Gastroesophageal sphincter (tissue), 3 donors: ENCODE data around the gene ACR.

Source experiments
- CTCF ChIP-seq, 4 experiments: fragments of 200-600 bp in 2 of 4; fragments of 450-650 bp in 2 of 4; sonication (generic) in 1 of 4; IDR thresholded peaks; one replicate each; pipeline ENCODE4 v1.5.1; 2017 to 2019; ENCODE audit warnings: antibody characterized with exemption in 4 of 4, mild to moderate bottlenecking in 2 of 4, moderate library complexity in 2 of 4
- EP300 ChIP-seq: sonication (generic); formaldehyde crosslinking; IDR thresholded peaks from one replicate; pipeline ENCODE4 v1.6.1; 2017; ENCODE audit warnings: antibody characterized with exemption, mild to moderate bottlenecking
- POLR2A ChIP-seq, 2 donors: fragments of 450-650 bp; IDR thresholded peaks; one replicate each; pipeline ENCODE4 v1.6.1; 2017; ENCODE audit warnings: antibody characterized with exemption in 2 of 2, mild to moderate bottlenecking in 2 of 2, moderate library complexity in 1 of 2

DNA sequence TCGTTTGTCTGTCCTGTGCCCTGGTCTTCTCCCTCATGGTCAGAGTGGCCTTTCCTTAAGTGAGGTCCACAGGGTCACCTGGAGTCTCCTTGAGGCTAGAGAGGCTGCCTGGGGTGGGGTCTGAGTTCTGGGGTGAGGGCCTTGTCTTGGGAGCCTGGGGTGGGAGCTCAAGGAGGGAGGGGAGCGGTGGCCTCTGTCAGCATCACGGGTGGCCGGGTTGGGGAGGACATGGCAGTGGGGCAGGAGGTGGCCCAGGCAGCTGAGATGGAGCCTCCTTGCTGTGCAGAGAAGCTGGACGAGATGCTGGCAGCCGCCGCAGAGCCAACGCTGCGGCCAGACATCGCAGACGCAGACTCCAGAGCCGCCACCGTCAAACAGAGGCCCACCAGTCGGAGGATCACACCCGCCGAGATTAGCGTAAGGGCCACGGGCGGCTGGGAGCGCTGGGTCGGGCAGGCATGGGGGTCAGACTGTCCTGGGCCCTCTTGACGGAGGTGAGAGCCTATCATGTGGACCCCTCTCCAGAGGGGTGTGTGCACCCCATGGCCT lies 23.3 kb upstream of the ACR start:
- TF ChIP-seq CTCF (IDR thresholded peaks at IDR 0.05) (no peak), POLR2A (IDR thresholded peaks at IDR 0.05) (no peak), EP300 (no peak)
